GM23248 (cell line): ENCODE data around the gene ARMC10.

Experiments
- EZH2 ChIP-seq: fragments of 200-600 bp; sonication (generic); IDR thresholded peaks from 2 replicates; pipeline ENCODE4 v1.6.1; 2018; ENCODE audit warnings: antibody characterized with exemption, mild to moderate bottlenecking; ENCODE audit not compliant: insufficient read depth, poor library complexity, severe bottlenecking
- EZH2phosphoT487 ChIP-seq: fragments of 200-600 bp; sonication (generic); IDR thresholded peaks from 2 replicates; pipeline ENCODE4 v1.6.1; 2018; ENCODE audit warnings: antibody characterized with exemption, moderate library complexity, mild to moderate bottlenecking, low read depth; ENCODE audit not compliant: insufficient read depth

- no peak for TF ChIP-seq EZH2phosphoT487
- no peak for TF ChIP-seq EZH2
Measured at GRCh38 chr7:103132995-103133688, 58.2 kb downstream of the ARMC10 start.
